Loucy (cell line): ENCODE measurements around the gene LPCAT2.

Source experiments
- H2AFZ ChIP-seq: fragments of 200-600 bp; sonication (generic); 2 replicates; pipeline ENCODE4 v1.6.0; 2016; ENCODE audit warnings: antibody characterized with exemption, mild to moderate bottlenecking, low read length, moderate library complexity
- H3F3A ChIP-seq: fragments of 200-600 bp; 2 replicates; pipeline ENCODE4 v1.6.0; 2016; ENCODE audit warnings: antibody characterized with exemption, low read depth, mild to moderate bottlenecking
- H3K27me3 ChIP-seq: fragments of 200-600 bp; sonication (generic); 2 replicates; pipeline ENCODE4 v1.6.1; 2014; ENCODE audit warnings: low read length, mild to moderate bottlenecking; ENCODE audit not compliant: insufficient read depth, poor library complexity, severe bottlenecking
- H3K36me3 ChIP-seq: fragments of 200-600 bp; sonication (generic); 2 replicates; pipeline ENCODE4 v1.6.1; 2016; ENCODE audit warnings: low read length; ENCODE audit not compliant: insufficient read depth
- H3K4me1 ChIP-seq: fragments of 200-600 bp; sonication (generic); 2 replicates; pipeline ENCODE4 v1.5.1; 2014; ENCODE audit warnings: low read length, mild to moderate bottlenecking; ENCODE audit not compliant: insufficient read depth, poor library complexity, severe bottlenecking
- H3K4me2 ChIP-seq: fragments of 200-600 bp; sonication (generic); 2 replicates; pipeline ENCODE4 v1.6.0; 2014; ENCODE audit warnings: antibody characterized with exemption, low read length, low read depth, mild to moderate bottlenecking; ENCODE audit not compliant: poor library complexity, severe bottlenecking
- H3K4me3 ChIP-seq: fragments of 200-600 bp; sonication (generic); 2 replicates; pipeline ENCODE4 v1.5.1; 2014; ENCODE audit warnings: low read length, mild to moderate bottlenecking, mixed read lengths; ENCODE audit not compliant: poor library complexity, severe bottlenecking
- H3K79me2 ChIP-seq: fragments of 200-600 bp; sonication (generic); 2 replicates; pipeline ENCODE4 v1.6.1; 2014; ENCODE audit warnings: low read length; ENCODE audit not compliant: insufficient read depth
- H3K9ac ChIP-seq: fragments of 200-600 bp; sonication (generic); 2 replicates; pipeline ENCODE4 v1.6.0; 2014; ENCODE audit warnings: mild to moderate bottlenecking, low read depth, low read length, moderate library complexity; ENCODE audit not compliant: poor library complexity, severe bottlenecking
- H3K9me2 ChIP-seq: fragments of 200-600 bp; sonication (generic); replicated peaks from 2 replicates; pipeline ENCODE4 v1.6.1; 2016; ENCODE audit warnings: low read depth, low read length, mixed read lengths
- H3K9me3 ChIP-seq: fragments of 200-600 bp; sonication (generic); 2 replicates; pipeline ENCODE4 v1.6.1; 2014; ENCODE audit warnings: mild to moderate bottlenecking, antibody characterized with exemption, low read length, low read depth; ENCODE audit not compliant: insufficient read depth
- H4K20me1 ChIP-seq: fragments of 200-600 bp; sonication (generic); 2 replicates; pipeline ENCODE4 v1.6.0; 2014; ENCODE audit warnings: antibody characterized with exemption, low read length, mild to moderate bottlenecking; ENCODE audit not compliant: insufficient read depth, poor library complexity, severe bottlenecking
- CTCF ChIP-seq: fragments of 200-600 bp; sonication (generic); conservative IDR thresholded peaks from 2 replicates; pipeline ENCODE4 v1.5.1; 2014; ENCODE audit warnings: mild to moderate bottlenecking, antibody characterized with exemption, low read length
- EZH2phosphoT487 ChIP-seq: fragments of 200-600 bp; IDR thresholded peaks from 2 replicates; pipeline ENCODE4 v1.6.1; 2018; ENCODE audit warnings: antibody characterized with exemption, mild to moderate bottlenecking, moderate library complexity, borderline replicate concordance

The LPCAT2 gene

GRCh38 chr16:55539488-55539887 lies 30.6 kb downstream of the LPCAT2 start:
- Histone ChIP-seq H4K20me1 (no peaks in the 10 kb centered on the region), H3F3A (no peaks in the 10 kb centered on the region), H3K9me3 (no peaks in the 10 kb centered on the region), H3K79me2 (no peaks in the 10 kb centered on the region), H3K4me3 (no peak overlapping the region), H3K36me3 (no peaks in the 10 kb centered on the region), H3K4me2 (no peak overlapping the region), H2AFZ (no peak overlapping the region), H3K9me2 (no peaks in the 10 kb centered on the region), H3K27me3 (no peaks in the 10 kb centered on the region), H3K4me1 (peaks cover 19% of the 10 kb centered on the region), H3K9ac (no peak overlapping the region)
- no peak for TF ChIP-seq CTCF
- no peak for TF ChIP-seq EZH2phosphoT487

- Histone ChIP-seq H3F3A (no peaks in the 10 kb centered on the region), H3K36me3 (no peaks in the 10 kb centered on the region), H3K27me3 (no peaks in the 10 kb centered on the region), H3K79me2 (no peaks in the 10 kb centered on the region), H3K4me2 (no peak overlapping the region), H3K9ac (no peak overlapping the region), H4K20me1 (no peaks in the 10 kb centered on the region), H3K9me2 (no peaks in the 10 kb centered on the region), H2AFZ (no peak overlapping the region), H3K4me1 (peaks cover 19% of the 10 kb centered on the region), H3K9me3 (no peaks in the 10 kb centered on the region), H3K4me3 (no peak overlapping the region)
- TF ChIP-seq CTCF (no peak), EZH2phosphoT487 (no peak)
Measured at GRCh38 chr16:55540221-55540620, 31.3 kb downstream of the LPCAT2 start.

GRCh38 chr16:55542459-55543082 lies 33.7 kb downstream of the LPCAT2 start:
- no peaks in the 10 kb centered on the region for H3K9me2 ChIP-seq
- H3K36me3 ChIP-seq, result no peaks in the 10 kb centered on the region
- no peak overlapping the region for H3K4me2 ChIP-seq
- peaks cover 9% of the 10 kb centered on the region for H3K4me1 ChIP-seq
- TF ChIP-seq EZH2phosphoT487, result no peak
- no peak for TF ChIP-seq CTCF
- no peaks in the 10 kb centered on the region for H4K20me1 ChIP-seq
- H3F3A ChIP-seq, result no peaks in the 10 kb centered on the region
- no peaks in the 10 kb centered on the region for H3K27me3 ChIP-seq
- no peak overlapping the region for H3K4me3 ChIP-seq
- H2AFZ ChIP-seq, result no peak overlapping the region
- H3K9me3 ChIP-seq, result no peaks in the 10 kb centered on the region
- no peaks in the 10 kb centered on the region for H3K79me2 ChIP-seq
- no peak overlapping the region for H3K9ac ChIP-seq
